ENCODE data around the gene CD40. TPM values are rescaled to one million over a fixed set of nuclear protein-coding genes. Genes with fewer than 3 reads are reported as not detected.

CD40 gene
- total and polyA plus RNA-seq, 2 of the 8 experiments (the other 6 are each of a cell fraction or from before 2014, with no cell fraction given), result 14.5 to 18.8 TPM

DNA sequence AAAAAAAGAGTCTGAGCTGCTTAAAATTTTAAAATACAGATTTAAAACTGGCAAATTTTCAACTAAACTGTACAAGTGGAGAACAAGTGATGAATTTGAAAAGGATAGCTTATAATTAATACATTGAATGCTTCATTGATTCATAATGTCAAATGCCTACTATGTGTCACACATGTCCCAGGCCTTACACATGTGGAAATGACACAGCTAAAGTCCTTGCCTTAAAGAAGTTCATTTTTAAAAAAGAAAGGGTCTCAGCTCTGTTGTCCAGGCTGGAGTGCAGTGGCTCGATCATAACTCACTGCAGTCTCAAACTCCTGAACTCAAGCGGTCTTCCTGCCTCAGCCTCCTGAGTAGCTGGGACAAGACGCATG lies 33.3 kb upstream of the CD40 start (continued):
- TF ChIP-seq ATF3 (IDR thresholded peaks at IDR 0.05; ENCODE audit: insufficient read depth, low read depth, low read length), result no peak
- TF ChIP-seq CTBP2 (IDR thresholded peaks at IDR 0.05; ENCODE audit: borderline replicate concordance, insufficient read depth, insufficient read length, low read length), result no peak

Data from H1 (cell line).